ENCODE measurements around the gene FGFBP3.

Gene FGFBP3

DNA sequence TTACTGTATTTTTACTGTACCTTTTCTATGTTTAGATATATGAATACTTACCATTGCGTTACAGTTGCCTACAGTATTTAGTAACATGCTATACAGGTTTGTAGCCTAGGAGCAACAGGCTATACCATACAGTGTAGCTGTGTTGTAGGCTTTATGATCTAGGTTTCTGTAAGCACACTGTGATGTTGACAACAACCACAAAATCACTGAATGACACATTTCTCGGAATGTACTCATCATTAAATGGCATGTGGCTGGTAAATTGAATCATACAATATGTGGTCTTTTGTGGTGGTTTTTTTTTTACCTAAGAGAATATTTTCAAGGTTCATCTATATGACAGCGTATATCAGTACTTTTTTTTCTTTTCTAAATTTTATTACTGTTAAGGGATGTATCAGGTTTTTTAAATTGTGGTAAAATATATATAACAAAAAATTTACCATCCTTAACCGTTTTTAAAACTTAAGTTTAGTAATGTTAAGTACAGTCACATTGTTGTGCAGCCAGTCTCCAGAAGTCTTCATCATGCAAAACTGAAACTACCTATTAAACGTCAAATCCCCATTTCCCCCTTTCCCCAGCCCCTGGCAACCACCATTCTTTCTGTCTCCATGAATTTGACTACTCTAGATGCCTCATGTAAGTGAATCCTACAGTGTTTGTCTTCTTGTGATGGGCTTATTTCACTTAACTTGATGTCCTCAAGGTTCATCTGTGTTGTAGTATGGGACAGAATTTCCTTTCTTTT lies 35.8 kb upstream of the FGFBP3 start:
- peaks cover 46% of the 10 kb centered on the region for H3K79me2 ChIP-seq (ENCODE audit: low read length)

DNA sequence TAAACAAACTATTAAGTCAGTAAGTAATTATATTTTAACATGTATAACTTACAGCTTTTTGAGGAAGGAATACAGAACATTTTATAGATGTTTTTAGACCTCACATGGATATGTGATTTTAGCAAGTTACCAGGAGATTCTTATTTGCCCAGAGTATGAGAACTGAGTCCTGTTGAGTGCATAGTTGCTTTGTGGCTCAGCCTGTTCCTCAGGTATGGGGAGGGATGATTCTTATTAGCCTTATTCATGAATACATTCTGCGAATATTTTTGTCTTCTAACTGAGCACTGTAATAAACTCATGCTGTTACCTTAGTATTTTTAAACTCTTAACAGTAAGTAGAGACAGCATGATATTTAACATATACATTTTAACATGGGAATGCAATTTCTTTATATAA lies 32.1 kb upstream of the FGFBP3 start:
- Histone ChIP-seq H4K20me1 (ENCODE audit: insufficient read depth, low read length) (peaks cover 61% of the 10 kb centered on the region), H3K4me3 (ENCODE audit: low read length) (no peak overlapping the region), H3K36me3 (replicated peaks; ENCODE audit: low read depth, low read length) (peaks cover 36% of the 10 kb centered on the region), H3K79me2 (ENCODE audit: low read length) (peaks cover 71% of the 10 kb centered on the region), H3K4me1 (ENCODE audit: low read length) (peaks cover 14% of the 10 kb centered on the region), H3K9ac (ENCODE audit: low read length) (no peak overlapping the region), H2AFZ (ENCODE audit: low read depth, low read length) (no peak overlapping the region), H3K9me3 (ENCODE audit: insufficient read depth, low read length) (no peaks in the 10 kb centered on the region), H3K27me3 (ENCODE audit: low read depth, low read length) (no peaks in the 10 kb centered on the region), H3K27ac (ENCODE audit: low read length) (no peak overlapping the region), H3K4me2 (ENCODE audit: low read length) (no peak overlapping the region)
- TF ChIP-seq, protein P1, sequence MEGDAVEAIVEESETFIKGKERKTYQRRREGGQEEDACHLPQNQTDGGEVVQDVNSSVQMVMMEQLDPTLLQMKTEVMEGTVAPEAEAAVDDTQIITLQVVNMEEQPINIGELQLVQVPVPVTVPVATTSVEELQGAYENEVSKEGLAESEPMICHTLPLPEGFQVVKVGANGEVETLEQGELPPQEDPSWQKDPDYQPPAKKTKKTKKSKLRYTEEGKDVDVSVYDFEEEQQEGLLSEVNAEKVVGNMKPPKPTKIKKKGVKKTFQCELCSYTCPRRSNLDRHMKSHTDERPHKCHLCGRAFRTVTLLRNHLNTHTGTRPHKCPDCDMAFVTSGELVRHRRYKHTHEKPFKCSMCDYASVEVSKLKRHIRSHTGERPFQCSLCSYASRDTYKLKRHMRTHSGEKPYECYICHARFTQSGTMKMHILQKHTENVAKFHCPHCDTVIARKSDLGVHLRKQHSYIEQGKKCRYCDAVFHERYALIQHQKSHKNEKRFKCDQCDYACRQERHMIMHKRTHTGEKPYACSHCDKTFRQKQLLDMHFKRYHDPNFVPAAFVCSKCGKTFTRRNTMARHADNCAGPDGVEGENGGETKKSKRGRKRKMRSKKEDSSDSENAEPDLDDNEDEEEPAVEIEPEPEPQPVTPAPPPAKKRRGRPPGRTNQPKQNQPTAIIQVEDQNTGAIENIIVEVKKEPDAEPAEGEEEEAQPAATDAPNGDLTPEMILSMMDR (IDR thresholded peaks at IDR 0.05; ENCODE audit: low read depth, low read length), result no peak
- TF ChIP-seq EZH2phosphoT487 (IDR thresholded peaks at IDR 0.05; ENCODE audit: low read depth), result no peak

More for the DNA sequence above, 35.8 kb upstream of the FGFBP3 start:
- Histone ChIP-seq H4K20me1 (ENCODE audit: insufficient read depth, low read length) (peaks cover 33% of the 10 kb centered on the region), H3K27ac (ENCODE audit: low read length) (no peak overlapping the region), H2AFZ (ENCODE audit: low read depth, low read length) (no peak overlapping the region), H3K9ac (ENCODE audit: low read length) (no peak overlapping the region), H3K4me2 (ENCODE audit: low read length) (no peak overlapping the region), H3K9me3 (ENCODE audit: insufficient read depth, low read length) (no peaks in the 10 kb centered on the region), H3K36me3 (replicated peaks; ENCODE audit: low read depth, low read length) (peaks cover 27% of the 10 kb centered on the region), H3K4me1 (ENCODE audit: low read length) (peaks cover 8% of the 10 kb centered on the region), H3K27me3 (ENCODE audit: low read depth, low read length) (no peaks in the 10 kb centered on the region), H3K4me3 (ENCODE audit: low read length) (no peak overlapping the region)
- no peak for TF ChIP-seq EZH2phosphoT487 (IDR thresholded peaks at IDR 0.05; ENCODE audit: low read depth)
- TF ChIP-seq, protein P1 (IDR thresholded peaks at IDR 0.05; ENCODE audit: low read depth, low read length), result no peak

DNA sequence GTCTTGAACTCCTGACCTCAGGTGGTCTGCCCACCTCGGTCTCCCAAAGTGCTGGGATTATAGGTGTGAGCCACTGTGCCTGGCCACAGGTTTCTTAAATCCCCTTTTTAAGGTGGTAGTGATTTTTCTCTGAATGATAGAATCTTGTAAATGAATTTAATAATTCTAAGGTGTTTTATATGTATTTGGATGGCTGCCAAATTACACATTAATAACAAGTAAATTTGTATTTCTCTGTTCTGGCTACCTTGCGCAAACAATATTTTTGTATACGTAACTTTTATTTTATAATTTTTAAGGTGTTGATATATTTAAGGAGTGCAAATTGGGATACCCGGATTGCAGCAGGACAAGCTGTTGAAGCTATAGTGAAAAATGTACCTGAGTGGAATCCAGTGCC lies 30.4 kb upstream of the FGFBP3 start:
- H3K27ac ChIP-seq (ENCODE audit: low read length), result no peak overlapping the region
- H2AFZ ChIP-seq (ENCODE audit: low read depth, low read length), result no peak overlapping the region
- H3K4me3 ChIP-seq (ENCODE audit: low read length), result no peak overlapping the region
- H3K27me3 ChIP-seq (ENCODE audit: low read depth, low read length), result no peaks in the 10 kb centered on the region
- no peak overlapping the region for H3K9ac ChIP-seq (ENCODE audit: low read length)
- peaks cover 45% of the 10 kb centered on the region for H3K36me3 ChIP-seq (replicated peaks; ENCODE audit: low read depth, low read length)
- no peaks in the 10 kb centered on the region for H3K9me3 ChIP-seq (ENCODE audit: insufficient read depth, low read length)
- H3K4me1 ChIP-seq (ENCODE audit: low read length), result peaks cover 11% of the 10 kb centered on the region
- H3K79me2 ChIP-seq (ENCODE audit: low read length), result peaks cover 82% of the 10 kb centered on the region
- TF ChIP-seq, protein P1 (IDR thresholded peaks at IDR 0.05; ENCODE audit: low read depth, low read length), result no peak
- TF ChIP-seq EZH2phosphoT487 (IDR thresholded peaks at IDR 0.05; ENCODE audit: low read depth), result no peak
- no peak overlapping the region for H3K4me2 ChIP-seq (ENCODE audit: low read length)
- peaks cover 69% of the 10 kb centered on the region for H4K20me1 ChIP-seq (ENCODE audit: insufficient read depth, low read length)

DNA sequence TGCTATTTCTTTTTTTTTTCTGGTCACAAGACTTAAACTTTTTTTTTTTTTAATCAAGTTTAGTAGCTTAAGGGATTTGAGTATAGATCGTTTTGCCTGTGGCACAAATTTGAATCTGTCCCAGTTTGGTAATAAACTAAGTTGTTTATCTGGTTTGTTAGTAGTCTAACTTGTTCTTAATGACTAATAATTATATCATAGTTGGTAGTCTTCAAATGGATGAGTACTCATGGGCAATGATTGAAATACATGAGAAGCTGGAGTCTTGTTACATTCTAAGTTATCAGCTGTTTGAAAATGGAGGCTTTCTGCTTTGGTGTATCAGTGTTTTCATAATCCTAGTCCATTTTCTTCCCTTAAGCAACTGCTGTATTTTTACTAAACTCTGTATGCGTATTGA lies 26.6 kb upstream of the FGFBP3 start:
- Histone ChIP-seq H3K27ac (ENCODE audit: low read length) (no peak overlapping the region), H3K36me3 (replicated peaks; ENCODE audit: low read depth, low read length) (peaks cover 46% of the 10 kb centered on the region), H3K27me3 (ENCODE audit: low read depth, low read length) (no peaks in the 10 kb centered on the region), H3K9me3 (ENCODE audit: insufficient read depth, low read length) (no peaks in the 10 kb centered on the region), H2AFZ (ENCODE audit: low read depth, low read length) (no peak overlapping the region), H3K4me2 (ENCODE audit: low read length) (no peak overlapping the region), H3K9ac (ENCODE audit: low read length) (no peak overlapping the region), H3K79me2 (ENCODE audit: low read length) (peaks cover 99% of the 10 kb centered on the region), H4K20me1 (ENCODE audit: insufficient read depth, low read length) (peaks cover 91% of the 10 kb centered on the region), H3K4me1 (ENCODE audit: low read length) (peaks cover 18% of the 10 kb centered on the region), H3K4me3 (ENCODE audit: low read length) (no peak overlapping the region)
- TF ChIP-seq EZH2phosphoT487 (IDR thresholded peaks at IDR 0.05; ENCODE audit: low read depth), result no peak
- TF ChIP-seq, protein P1 (IDR thresholded peaks at IDR 0.05; ENCODE audit: low read depth, low read length), result no peak

Measured in OCI-LY3 (cell line).